GM21529 (cell line): ENCODE data around the gene SYNE4.
"Not testable (repeated sequence)": the region's sequence is repeated elsewhere in the genome, so short reads cannot be mapped to it uniquely, and the experiment has no call there.

Source experiments
- ATAC-seq: cut with Tn5 transposase; IDR thresholded peaks from one replicate; pipeline ENCODE4 v1.9.1; 2021; ENCODE audit not compliant: unreplicated experiment

The SYNE4 gene

DNA sequence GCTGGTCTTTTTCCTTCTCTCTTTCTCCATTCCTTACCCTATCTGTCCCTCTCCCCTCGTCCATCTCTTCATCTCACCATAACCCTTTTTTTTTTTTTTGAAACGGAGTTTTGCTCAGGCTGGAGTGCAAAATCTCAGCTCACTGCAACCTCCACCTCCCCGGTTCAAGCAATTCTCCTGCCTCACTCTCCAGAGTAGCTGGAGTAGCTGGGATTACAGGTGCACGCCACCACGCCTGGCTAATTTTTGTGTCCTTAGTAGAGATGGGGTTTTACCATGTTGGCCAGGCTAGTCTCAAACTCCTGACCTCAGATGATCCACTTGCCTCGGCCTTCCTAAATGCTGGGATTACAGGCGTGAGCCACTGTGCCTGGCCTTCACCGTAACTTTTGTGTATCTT, 51.2 kb downstream of the SYNE4 start:
- ATAC-seq = not testable (repeated sequence)

DNA sequence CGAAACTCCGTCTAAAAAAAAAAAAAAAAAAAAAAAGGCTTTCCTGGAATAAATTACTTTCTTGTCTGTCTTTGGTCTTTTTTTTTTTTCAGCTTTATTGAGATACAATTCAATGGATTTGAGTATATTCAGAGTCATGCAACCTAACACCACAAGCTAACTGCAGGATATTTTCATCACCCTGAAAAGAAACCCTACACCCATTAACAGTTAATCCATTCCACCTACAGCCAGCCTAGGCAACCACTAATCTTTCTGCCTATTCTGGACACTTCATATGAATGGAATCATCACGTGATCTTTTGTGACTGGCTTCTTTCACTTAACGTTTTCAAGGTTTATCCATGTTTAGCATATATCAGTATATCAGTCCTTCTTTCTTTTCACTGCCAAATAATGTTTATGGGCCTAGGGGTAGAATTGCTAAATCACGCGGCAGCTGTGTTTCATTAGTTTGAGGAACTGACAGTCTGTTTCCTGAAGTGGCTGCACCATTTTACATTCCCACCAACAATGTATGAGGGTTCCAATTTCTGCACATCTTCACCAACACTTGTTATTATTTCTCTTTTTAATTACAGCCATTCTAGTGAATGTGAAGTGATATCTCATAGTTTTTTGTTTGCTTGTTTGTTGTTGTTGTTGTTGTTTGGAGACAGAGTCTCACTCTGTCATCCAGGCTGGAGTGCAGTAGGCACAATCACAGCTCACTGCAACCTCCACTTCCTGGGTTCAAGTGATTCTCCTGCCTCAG, 52.6 kb downstream of the SYNE4 start:
- ATAC-seq = no peak
